Activated CD4-positive, alpha-beta T cell treated with anti-CD3 and anti-CD28 coated beads for 4 hours (primary cell): ENCODE results near the gene RAB7A.

Experiments used
- DNase-seq, 2 donors: peaks; one replicate each; pipeline ENCODE4 v3.0.0-alpha.2; 2020

Gene RAB7A

DNA sequence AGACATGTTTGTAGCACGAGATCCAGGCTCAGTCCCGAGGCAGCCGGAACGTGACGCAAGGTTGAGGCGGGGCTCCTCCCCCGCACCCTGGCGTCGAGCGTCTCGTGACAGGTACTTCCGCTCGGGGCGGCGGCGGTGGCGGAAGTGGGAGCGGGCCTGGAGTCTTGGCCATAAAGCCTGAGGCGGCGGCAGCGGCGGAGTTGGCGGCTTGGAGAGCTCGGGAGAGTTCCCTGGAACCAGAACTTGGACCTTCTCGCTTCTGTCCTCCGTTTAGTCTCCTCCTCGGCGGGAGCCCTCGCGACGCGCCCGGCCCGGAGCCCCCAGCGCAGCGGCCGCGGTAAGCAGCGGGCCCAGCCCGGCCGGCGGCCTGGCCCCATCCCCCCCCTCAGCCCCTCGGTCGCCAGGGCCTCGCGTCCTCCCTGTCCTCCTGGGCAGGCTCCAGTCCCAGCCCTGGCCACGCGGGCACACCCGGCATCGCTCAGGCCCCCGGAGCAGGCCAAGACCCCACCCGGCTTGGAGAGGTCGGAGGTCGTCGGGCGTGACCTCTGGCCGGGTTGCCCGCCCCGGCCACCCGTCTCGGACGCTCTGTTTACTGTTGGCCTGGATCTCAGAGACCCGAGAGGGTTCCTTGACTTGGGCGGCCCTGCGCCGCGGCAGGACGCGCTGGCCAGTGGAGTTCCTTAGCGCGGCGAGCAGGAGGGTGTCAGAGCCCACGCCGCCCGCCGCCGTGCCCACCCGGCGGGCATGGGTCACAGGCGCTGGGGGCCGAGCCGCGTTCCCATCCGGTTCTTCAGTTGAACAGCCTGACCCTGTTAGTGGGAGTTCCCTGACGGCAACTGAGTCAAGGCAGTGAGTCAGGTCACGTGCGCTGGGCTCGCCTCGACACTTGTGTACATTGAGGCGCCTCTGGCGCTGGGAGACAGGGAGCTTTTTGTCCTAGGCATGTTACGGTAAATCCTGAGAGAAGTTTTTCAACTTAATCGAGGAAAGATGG lies at the start of gene RAB7A:
Gene RAB7A (plus strand): TSS at position 161 of the 994 bp plus-strand sequence. CDS start 69,185 bp downstream, outside the sequence.
- peak; percentile 96 to 98 for DNase-seq

DNA sequence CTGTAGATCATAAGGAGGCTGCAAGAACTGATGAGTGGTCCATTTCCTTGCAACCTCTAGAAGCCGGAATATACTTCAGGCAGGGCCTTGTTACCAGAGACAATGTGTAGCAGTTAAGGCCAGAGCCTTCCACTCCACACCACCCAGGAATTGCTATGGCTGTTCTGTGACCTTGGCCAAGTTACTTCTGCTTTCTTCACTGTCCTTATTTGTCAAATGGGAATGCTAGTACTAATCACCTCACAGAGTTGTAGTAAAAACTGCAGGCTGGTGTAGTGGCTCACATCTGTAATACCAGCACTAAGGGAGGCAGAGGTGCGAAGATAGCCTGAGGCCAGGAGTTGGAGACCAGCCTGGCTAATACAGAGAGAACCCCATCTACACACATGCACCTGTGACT lies 46.6 kb upstream of the RAB7A start:
- no peak for DNase-seq

DNA sequence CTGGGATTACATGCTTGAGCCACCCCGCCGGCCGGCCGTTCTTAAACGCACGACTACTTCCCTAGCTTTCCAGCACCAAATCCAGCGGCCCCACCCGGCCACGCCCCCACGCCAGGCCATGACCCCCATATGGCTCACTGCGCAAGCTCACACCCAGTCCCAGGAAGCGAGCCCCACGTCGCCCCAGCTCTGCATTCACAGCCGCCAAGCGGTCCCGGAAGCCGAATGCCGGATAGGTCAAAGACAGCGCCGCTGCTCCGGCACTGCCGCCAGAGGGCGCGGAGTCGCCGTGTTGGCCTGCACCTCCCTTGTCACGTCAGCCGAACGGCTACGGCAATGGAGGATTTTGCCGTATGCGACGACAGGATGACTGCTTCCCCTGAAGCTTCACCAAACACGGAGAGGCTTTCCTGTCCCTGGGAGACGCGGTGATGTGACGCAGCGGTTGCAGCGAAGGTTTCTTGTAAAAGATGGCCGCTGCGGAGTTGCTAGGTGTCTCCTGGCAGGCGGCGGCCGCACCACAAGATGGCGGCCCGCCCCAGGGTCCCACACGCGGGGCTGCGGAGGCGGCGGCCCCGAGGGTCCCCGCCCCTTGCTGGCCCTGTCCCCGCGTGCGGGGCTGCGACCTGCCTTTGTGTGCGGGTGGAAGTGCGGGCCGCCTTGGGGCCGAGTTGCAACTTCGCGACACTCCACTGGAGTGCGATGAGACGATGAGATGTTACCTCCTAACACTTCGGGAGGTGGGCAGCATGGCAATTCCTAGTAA lies 45.2 kb upstream of the RAB7A start:
- peak; percentile 96 to 100 for DNase-seq

DNA sequence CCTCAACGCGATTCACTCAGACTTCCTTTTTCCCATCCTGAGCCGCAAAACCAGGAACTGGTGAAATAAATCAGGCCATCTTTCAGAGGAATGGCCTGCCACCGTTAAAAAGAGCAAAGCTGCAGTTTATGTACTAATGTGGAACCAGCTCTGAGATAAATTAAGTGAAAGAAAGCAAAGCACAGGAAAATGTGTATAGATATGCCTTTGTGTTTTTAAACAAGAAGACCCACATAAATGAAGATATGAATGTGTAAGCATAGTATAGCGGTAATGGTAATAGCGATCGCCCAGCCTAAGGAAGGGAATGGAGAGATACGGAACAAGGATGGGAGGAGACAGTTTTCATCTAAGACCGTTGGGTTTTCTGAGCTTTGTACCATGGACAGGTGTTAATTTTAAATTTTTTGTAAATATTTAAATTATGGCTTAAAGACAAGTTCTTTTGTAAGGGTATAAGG lies 44.6 kb upstream of the RAB7A start:
- no peak for DNase-seq

DNA sequence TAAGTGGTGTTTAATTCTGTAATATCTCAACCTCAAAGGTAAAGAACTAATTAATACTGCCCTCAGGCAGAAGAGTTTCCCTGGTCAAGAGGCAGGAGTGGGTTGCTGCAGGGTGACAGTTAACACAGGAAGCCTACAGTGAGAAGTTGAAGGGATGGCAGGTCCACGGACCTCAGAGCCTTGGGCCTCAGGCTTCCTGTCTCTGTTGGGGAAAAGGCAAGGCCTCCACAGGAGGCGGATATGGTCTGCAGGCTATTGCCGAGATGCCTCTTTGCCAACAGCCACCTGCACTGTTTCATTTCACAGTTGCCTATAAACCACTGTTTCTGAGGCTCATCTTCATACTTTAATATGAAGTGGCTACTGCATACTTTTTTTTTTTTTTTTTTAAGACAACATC lies 42.0 kb upstream of the RAB7A start:
- no peak for DNase-seq

DNA sequence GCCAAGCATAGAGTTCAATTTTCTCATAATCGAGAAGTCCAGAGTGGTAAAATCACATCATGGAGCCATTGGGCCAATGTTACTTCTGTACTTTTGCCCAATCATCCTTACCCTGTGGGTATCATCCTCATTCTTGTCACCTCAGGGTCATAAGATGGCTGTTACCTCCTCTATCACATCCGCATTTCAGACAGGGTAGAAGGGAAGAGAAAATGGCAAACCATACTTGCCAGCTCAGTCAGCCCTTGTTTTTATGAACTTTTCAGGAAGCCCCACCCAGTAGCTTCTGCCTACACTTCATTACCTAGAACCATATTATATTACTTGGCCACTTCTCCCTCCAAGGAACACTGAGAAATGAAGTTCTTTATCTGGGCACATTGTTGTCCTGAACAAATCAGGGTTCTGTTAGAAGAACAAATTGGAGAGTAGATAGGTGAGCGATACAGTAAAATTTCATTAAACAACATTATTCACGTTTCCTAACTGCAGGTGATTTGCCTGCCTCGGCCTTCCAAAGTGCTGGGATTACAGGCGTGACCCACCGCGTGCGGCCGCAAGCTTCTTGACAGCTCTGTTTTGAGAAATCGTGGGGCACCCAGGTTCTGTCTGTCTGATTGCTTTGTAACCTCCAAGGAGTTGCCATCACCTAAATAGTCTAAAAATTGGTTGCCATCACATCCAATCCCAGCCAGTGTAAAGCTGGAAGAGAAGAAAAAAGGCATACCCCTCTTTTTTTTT lies 40.8 kb upstream of the RAB7A start:
- DNase-seq = no peak

DNA sequence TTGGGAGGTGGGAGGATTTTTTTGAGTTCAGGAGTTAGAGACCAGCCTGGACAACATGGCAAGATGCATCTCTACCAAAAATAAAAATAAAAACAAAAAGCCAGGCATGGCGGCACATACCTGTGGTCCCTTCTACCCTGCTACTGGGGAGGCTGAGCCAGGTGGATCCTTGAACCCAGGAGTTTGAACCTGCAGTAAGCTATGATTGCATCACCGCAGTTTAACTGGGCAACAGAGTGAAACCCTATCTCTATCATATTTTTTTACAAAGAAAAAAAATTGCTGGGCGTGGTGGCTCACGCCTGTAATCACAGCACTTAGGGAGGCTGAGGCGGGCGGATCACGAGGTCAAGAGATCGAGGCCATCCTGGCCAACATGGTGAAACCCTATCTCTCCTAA lies 39.5 kb upstream of the RAB7A start:
- DNase-seq = no peak

DNA sequence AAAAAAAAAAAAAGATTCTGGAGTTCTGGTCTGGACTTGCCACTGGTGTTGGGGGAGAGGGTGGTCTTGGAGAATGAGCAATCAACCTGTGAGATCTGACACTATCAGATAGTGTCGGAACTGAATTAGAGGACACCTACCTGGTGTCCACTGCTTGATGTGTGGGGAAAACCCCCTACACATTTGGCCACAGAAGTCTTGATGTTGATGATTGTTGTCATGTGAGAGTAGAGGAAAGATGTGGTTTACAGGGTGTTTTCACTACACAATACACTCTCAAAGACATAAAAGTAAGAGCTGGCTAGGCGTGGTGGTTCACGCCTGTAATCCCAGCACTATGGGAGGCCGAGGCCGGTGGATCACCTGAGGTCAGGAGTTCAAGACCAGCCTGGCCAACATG lies 36.9 kb upstream of the RAB7A start:
- no peak for DNase-seq

DNA sequence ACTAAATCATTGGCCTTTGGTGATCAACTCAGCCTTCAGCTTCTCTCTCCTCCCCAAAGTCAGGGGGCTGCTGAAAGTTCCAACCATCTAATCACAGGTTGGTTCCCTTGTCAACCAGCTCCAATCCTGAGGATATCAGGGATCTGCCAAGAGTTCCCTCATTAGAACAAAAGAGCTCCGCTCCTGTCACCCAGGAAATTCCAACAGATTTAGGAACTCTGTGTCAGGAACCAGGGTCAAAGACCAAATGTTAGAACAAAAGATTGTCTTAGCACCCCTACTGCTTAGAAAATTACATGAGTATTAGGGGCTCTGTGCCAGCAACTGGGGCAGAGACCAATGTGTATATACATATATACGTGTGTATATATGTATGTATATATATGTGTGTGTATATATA lies 32.3 kb upstream of the RAB7A start:
- DNase-seq = no peak

DNA sequence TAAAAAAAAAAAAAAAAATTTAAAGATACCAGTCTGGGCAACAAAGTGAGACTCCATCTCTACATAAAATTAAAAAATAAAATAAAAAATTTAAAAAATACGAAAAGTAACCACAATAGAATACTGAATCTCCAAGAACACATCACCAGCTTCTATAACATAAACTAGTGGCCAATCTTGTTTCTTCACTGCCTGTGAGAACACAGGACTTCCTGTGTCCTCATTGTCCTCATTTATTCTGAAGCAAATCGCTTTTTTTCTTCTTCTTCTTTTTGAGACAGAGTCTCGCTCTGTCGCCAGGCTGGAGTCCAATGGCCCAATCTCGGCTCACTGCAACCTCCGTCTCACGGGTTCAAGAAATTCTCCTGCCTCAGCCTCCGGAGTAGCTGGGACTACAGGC lies 28.6 kb upstream of the RAB7A start:
- no peak for DNase-seq

DNA sequence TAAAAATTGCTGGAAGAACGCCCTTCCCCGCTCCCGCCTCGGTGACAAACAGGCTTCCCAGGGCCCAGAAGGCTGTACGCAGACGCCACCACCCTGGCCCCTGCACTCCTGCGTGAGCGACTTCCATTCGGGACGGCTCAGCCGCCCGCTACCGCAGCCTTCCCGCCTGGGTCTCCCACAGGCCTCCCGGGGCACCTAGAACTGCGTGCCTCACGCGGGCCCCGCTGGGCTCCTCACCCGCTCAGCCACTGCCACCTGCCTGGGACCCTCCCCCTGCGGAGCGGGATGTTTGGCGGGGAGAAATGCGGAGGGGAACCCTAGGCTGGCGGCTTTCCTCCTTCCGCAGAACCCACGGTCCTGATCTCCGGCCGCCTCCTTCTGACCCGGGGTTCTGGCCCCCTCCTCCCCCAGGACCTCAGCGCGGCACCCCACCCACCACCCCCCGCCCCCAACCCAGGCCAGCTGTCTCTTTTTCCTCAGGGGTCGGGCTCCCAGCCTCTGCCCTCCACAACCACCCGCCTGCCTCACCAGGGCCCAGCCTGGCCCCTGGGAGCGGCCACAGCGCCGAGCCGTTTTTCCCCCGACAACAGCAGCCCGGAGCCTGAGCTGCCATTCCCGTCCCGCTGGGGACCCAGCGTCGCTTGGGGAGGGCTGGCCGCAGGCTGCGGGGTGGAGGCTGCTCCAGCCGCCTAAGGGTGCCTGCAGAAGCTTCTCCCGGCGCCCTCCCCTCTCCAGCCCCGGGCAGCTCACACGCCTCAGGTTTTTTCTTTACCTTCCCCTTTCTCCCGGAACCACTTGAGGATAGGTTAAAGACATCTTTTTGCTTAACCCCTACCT lies 27.6 kb upstream of the RAB7A start:
- DNase-seq = peak in 1 of 2 donors; percentile 9

DNA sequence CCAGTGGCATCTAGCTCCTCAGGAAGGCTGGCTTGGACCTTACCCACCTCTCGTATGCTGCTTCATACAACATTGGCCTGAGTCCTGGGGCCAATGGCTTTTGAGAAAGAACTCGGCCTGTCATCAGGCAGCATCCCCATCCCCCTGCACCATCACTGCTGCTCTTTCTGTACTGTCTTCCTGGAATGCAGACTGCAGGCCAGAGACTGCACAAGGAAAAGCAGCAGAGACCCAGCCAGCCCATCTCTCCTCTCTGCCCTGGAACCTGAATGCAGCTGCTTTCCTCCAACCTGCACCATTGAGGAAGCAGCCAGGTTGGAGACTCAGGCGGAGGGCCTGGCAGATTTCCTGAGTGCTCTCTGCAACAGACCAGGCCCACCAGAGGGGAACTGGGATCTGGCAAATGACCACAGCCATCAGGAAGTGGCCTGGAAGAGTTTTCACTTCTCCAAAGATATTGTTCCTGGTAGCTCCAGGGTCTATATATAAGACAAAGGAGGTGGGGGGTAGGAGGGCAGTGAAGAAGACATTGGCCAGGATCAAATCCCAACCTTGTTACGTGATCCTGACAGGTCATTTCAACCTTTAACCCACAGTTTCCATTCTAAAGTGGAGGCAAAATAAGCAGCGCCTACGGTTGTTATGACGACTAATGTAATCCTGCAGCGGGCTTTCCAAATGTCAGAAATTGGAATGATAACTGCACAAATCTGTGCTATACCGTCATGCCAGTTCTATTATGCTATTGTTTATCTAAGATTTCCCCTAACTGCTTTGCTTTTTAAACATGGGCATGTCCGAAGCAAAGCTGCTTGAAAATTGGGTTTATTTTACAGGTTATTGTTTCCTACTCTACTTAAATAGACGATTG lies 24.4 kb upstream of the RAB7A start:
- no peak for DNase-seq

DNA sequence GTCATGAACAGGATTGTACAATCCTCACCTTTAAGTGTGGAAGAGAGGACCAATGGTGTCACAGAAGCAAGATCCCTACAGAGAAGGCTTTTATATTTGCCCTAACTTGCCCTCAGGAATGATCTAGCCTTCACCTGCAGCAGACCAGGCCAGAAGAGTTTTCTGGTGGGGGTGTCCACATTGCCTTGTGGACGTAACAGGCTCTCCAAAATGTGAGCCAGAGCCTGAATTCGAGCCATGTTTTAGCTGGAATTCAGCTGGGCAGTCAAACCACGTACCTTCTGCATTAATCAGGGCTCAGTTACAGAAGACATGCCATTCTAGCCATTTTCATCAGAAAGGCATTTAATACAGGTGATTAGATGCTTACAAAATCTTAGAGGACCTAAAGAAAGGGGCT lies 23.6 kb upstream of the RAB7A start:
- no peak for DNase-seq

DNA sequence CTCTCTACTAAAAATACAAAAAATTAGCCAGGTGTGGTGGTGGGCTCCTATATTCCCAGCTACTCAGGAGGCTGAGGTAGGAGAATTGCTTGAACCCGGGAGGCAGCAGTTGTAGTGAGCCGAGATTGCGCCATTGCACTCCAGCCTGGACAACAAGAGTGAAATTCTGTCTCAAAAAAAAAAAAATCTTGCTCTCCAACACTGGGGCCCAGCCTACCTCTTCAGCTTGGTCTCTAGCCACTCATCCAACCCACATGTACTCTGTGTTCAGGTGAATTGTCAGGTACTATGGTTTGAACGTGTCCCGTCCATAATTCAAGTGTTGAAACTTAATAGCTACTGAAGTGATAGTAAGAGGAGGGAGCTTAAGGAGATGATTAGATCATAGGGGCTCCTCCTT lies 22.4 kb upstream of the RAB7A start:
- no peak for DNase-seq

DNA sequence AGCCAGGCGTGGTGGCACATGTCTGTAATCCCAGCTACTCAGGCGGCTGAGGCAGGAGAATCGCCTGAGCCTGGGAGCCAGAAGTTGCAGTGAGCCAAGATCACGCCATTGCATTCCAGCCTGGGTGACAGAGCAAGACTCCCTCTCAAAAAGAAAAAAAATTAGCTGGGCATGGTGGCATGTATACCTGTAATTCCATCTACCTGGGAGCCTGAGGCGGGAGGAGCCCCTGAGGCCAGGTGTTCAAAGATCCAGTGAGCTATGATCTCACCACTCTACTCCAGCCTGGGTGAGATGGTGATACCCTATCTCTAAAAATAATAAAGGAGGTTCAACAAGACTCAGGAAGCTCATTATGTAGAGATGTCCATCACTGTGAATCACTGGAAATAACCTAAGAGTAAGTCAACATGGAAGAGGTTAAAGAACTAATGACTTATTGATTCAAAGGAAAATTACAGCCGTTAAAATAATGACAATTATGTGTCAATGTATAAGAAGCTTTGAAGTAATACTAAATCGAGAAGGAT lies 19.8 kb upstream of the RAB7A start:
- no peak for DNase-seq

DNA sequence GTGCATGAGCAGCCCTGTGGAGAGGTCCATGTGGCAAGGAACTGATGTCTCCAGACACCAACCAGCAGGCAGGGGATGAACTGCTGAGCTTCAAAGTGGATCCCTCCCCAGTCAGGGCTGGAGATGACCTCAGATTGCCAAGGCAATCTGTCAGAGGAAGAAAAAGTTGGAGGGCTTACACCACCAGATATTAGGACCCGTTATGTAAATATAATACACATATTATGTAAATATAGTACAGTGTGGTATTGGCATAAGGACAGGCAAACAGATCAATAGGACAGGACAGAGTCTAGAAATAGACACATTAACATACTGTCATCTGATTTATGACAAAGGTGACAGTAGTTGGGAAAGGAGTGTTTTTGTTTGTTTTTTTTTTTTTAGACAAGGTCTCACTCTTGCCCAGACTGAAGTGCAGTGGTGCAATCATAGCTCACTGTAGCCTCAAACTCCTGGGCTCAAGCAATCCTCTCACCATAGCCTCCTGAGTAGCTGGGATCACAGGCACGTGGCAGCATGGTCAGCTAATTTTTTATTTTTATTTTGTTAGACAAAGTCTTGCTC lies 18.0 kb upstream of the RAB7A start:
- no peak for DNase-seq

DNA sequence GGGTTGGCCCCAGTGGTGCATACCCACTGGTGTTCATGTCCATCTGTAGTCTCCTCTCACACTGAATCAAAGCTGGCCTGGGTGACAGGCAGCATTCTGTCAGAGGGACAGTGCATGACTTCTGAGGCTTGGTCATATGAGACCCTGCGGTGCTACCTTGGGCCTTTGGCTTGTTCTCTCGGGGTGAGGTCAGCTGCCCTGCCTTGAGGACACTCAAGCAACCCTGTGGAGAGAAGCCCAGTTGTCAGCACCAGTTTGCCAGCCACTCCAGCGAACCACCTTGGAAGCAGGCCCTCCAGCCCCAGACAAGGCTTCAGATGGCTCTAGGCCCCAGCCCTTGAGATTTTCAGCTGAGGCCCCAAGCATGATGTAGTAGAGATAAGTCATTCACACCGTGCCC lies 16.9 kb upstream of the RAB7A start:
- no peak for DNase-seq

DNA sequence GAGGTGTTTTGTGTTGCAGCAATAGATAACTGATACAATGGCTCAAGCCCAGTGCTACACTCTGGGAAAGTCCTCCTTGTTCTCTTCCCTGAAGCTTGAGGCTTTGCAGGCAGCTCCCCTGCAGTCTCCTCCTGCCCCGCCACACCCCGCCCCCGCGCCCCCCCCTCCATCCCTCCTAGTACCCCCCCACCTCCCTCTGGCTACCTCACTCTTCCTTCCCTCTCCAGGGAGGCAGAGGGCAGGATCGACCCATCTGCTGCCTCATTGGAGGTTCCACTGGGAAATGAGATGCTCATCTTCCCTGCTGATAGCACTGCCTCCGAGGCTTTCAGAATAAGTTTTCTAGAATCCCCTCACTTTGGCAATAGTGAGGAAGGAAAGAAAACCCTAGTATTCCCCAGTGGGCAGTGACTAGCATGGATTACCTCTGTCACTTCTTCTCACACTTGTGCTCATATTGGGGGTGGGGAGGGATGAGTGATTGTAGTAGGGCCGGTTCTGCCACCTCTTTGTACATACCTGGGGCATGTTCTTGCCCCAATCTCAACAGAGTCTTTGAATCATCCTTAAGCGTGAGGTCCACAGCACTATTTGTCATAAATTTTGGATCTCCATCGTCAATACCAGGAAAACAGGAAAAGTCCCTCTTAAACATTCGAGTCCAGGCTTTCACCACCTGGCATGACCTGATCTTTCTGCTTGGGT lies 16.3 kb upstream of the RAB7A start:
- DNase-seq = no peak

DNA sequence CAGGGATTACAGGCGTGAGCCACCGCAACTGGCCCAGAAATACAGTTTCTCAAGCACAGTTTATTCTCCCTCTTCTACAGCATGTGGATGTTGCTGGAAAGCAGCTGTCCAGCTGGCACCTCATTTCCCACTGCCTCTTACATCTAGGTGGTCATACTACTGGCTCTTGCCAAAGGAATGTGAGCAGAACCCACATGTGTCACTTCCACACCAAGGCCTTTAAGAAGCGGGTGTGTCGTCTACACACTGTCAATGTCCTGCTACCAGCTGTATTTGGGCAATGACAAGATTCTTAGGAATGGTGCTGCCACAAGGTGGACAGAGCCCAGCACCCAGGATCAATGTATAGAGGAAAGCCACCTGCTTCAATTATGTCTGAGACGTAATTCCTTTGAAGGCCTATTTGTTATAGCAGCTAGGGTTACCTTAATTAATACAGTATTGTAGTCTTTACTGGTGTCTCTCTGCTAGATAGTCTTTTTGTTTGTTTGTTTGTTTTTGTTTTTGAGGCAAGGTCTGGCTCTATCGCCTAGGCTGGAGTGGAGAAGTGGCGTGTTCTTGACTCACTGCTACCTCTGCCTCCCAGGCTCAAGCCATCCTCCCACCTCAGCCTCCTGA lies 15.1 kb upstream of the RAB7A start:
- DNase-seq = no peak
